Transverse colon (tissue), 4 donors: ENCODE results near the gene ACTMAP.

Experiments
- EP300 ChIP-seq: sonication (generic); formaldehyde crosslinking; IDR thresholded peaks from one replicate; pipeline ENCODE4 v1.6.1; 2017; ENCODE audit warnings: antibody characterized with exemption, low read depth
- POLR2A ChIP-seq: fragments of 450-650 bp; IDR thresholded peaks from one replicate; pipeline ENCODE4 v1.6.1; 2016; ENCODE audit warnings: antibody characterized with exemption, mild to moderate bottlenecking, moderate library complexity
- POLR2AphosphoS5 ChIP-seq, 3 donors: sonication (generic); formaldehyde crosslinking; IDR thresholded peaks; one replicate each; pipeline ENCODE4 v1.6.1; 2016; ENCODE audit warnings: antibody characterized with exemption in 3 of 3
- TF ChIP-seq, protein P1 (sequence below), 5 experiments: fragments of 200-600 bp in 3 of 5; fragments of 450-650 bp in 2 of 5; sonication (generic) in 3 of 5; IDR thresholded peaks; 1 replicate in 2 of 5; 2 replicates in 3 of 5; pipeline ENCODE4 v1.5.1; 2016 to 2017; ENCODE audit warnings: antibody characterized with exemption in 5 of 5, inconsistent platforms in 3 of 5, mild to moderate bottlenecking in 2 of 5, moderate library complexity in 1 of 5

- no peak for TF ChIP-seq POLR2A
- TF ChIP-seq, protein P1, sequence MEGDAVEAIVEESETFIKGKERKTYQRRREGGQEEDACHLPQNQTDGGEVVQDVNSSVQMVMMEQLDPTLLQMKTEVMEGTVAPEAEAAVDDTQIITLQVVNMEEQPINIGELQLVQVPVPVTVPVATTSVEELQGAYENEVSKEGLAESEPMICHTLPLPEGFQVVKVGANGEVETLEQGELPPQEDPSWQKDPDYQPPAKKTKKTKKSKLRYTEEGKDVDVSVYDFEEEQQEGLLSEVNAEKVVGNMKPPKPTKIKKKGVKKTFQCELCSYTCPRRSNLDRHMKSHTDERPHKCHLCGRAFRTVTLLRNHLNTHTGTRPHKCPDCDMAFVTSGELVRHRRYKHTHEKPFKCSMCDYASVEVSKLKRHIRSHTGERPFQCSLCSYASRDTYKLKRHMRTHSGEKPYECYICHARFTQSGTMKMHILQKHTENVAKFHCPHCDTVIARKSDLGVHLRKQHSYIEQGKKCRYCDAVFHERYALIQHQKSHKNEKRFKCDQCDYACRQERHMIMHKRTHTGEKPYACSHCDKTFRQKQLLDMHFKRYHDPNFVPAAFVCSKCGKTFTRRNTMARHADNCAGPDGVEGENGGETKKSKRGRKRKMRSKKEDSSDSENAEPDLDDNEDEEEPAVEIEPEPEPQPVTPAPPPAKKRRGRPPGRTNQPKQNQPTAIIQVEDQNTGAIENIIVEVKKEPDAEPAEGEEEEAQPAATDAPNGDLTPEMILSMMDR (IDR thresholded peaks at IDR 0.05) = no peak
- no peak for TF ChIP-seq POLR2AphosphoS5 (IDR thresholded peaks at IDR 0.05)
- TF ChIP-seq EP300 = no peak
Measured at GRCh38 chr19:40700083-40700482, 50.2 kb downstream of the ACTMAP start.
